HG02623 (cell line): ENCODE data around the gene MAP2K2.
A peak's percentile ranks its signal among the peaks of the same experiment; 100 is the strongest.
"Not testable (repeated sequence)": the region's sequence is repeated elsewhere in the genome, so short reads cannot be mapped to it uniquely, and the experiment has no call there.

Source experiments
- ATAC-seq: cut with Tn5 transposase; IDR thresholded peaks from one replicate; pipeline ENCODE4 v1.9.1; 2021; ENCODE audit warnings: moderate library complexity; ENCODE audit not compliant: unreplicated experiment

The MAP2K2 gene

GRCh38 chr19:4123615-4124568 lies at the start of gene MAP2K2:
MAP2K2 (minus strand) TSS chr19:4124122; CDS start chr19:4123875, 247 bp downstream.
- peak; percentile 81 for ATAC-seq

DNA sequence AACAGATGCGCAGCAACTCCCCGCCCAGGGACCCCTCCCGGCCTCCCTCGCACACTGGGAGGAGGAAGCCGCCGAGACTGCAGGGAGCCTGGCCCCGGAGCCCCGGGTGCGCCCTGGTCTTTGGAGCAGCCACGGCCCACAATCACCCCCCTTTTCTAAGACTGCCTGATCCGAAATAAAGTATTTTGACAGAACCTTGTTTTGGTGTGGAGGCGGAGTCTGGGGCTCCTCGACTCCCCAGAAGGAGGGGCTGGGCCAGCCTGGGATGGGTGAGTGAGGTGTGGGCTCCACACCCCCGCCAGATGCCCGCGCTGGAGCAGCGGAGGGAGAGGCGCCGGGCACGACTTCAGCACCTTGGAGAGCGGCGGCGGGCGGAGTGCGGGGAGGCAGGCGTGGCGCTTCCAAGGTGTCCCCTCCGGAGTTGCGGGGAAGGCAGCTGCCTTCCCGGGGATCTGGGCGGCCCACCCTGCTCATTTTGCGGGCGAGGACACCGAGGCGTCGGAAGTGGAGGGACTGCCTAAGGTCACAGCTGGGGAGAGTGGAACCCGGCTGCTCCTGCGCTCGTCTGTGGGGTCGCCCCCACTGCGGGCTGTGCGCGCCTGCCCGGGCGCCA lies 49.0 kb upstream of the MAP2K2 start:
- no peak for ATAC-seq

DNA sequence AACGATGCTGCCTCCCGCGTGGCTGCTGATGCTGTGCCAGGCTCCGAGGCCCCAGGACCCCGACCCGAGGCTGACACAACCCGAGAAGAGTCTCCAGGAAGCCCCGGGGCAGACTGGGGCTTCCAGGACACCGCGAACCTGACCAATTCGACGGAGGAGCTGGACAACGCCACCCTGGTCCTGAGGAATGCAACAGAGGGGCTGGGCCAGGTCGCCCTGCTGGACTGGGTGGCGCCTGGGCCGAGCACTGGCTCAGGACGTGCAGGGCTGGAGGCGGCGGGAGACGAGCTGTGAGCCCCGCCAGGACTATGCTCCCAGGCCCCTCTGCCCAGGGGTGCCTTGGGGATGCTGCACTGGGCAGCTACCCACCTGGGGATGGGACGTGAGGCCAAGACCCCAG lies 47.8 kb upstream of the MAP2K2 start:
- no peak for ATAC-seq

DNA sequence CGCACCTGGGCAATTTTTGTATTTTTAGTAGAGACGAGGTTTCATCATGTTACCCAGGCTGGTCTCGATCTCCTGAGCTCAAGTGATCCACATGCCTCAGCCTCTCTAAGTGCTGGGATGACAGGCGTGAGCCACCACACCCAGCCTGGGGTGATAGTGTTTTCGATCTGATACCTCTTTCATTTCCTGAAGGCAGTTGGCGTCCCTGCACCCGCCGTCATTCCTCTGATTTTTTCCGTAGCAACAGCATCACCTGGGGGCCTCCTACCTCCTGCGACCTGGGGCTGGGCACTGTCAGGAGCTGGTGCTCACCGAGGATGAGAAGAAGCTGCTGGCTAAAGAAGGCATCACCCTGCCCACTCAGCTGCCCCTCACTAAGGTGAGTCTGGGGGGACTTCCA lies 40.3 kb upstream of the MAP2K2 start:
- ATAC-seq, result no peak

DNA sequence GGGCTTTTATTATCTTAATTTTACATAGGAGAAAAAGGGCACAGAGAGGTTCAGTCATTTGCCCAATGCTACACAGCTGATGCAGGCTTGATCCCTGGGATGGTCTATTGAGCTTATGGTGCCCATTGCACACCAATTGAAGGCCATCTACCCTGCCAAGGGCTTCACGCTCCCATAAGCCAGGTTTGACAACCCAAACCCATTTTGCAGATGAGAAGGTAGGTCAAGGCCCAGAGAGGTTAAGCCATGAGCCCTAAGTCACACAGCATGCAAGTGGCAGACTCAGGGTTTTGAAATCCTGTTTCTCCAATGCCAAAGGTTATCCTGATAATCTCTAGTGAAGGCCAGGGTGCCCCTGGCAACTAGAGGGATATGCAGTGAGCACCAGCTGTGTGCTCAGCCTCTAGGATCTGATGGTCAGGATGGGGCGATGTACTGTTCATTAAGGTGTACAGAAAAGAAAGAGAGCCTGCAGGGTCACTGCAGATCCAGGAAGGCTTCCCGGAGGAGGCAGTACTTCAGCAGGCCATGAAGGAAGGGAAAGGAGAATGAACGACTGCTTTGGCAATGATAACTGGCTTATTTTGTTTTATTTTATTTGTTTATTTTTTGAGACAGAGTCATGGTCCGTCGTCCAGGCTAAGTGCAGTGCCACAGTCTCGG lies 37.6 kb upstream of the MAP2K2 start:
- ATAC-seq, result no peak

DNA sequence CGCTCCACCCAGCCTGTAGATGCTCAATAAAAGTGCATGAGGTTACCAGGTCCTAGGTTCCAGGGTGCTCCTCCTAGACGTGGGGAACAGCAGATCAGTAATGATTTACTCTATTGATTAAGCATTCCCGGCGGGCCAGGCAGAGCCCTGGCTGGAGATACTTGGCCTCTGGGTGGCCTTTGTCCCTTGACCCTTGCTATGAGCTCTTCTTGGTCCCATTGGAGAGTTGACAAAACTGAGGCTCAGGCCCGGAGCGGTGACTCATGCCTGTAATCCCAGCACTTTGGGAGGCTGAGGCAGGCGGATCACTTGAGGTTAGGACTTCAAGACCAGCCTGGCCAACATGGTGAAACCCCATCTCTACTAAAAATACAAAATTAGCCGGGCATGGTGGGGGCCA lies 34.0 kb upstream of the MAP2K2 start:
- not testable (repeated sequence) for ATAC-seq

- no peak for ATAC-seq
Measured at GRCh38 chr19:4157164-4157563, 33.2 kb upstream of the MAP2K2 start.

GRCh38 chr19:4154571-4155312 lies 30.8 kb upstream of the MAP2K2 start:
- ATAC-seq, result no peak

- no peak for ATAC-seq
Measured at GRCh38 chr19:4152241-4152998, 28.5 kb upstream of the MAP2K2 start.

DNA sequence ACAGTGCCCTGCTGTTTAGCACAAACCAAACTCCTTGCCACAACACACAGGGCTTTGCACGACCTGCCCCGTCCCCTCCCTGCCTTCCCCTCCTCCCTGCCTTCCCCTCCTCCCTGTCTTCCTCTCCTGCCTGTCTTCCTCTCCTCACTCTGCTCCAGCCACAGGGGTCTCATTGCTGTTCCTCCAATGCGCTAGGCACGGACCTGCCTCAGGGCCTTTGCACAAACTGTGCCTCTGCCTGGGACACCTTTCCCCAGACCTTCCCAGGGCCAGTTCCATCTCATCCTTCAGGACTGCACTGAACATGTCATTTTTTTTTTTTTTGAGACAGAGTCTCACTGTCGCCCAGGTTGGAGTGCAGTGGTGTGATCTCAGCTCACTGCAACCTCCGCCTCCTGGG lies 27.7 kb upstream of the MAP2K2 start:
- ATAC-seq, result no peak

GRCh38 chr19:4149518-4150288 lies 25.8 kb upstream of the MAP2K2 start:
- no peak for ATAC-seq

- no peak for ATAC-seq
Measured at GRCh38 chr19:4144666-4145249, 20.8 kb upstream of the MAP2K2 start.

GRCh38 chr19:4142916-4143315 lies 19.0 kb upstream of the MAP2K2 start:
- ATAC-seq, result not testable (repeated sequence)

DNA sequence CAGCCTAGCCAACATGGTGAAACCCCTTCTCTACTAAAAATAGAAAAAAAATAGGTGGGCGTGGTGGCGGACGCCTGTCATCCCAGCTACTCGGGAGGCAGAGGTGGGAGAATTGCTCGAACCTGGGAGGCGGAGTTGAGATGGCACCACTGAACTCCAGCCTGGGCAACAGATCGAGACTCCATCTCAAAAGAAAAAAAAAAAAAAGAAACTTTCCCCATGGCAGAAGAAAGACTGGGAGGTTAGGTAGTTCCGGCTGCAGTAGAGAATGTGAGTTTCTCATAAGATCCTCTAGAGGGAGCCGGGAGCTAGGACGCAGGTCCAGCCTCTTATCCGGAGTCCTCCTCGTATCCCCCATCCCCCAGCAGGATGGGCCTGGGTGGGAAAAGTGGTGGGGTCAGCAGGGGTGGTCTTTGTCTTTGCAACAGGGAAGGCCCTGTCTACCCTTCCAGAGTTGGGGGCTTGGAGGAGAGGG lies 16.4 kb upstream of the MAP2K2 start:
- no peak for ATAC-seq

- ATAC-seq, result no peak
Measured at GRCh38 chr19:4139614-4140236, 15.8 kb upstream of the MAP2K2 start.

DNA sequence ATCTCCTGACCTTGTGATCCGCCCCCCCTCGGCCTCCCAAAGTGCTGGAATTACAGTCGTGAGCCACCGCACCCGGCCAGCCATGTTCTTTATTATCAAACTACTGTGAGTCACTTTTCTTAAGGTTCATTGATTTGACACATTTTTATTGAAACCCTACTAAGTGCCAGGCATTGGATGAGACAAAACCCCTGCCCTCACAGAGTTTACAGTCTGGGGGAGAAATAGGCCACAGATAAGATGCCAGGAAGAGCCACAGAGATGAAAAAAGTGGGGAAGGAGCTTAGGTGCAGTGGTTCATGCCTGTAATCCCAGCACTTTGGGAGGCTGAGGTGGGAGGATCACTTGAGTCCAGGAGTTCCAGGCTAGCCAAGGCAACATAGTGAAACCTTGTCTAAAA lies 14.5 kb upstream of the MAP2K2 start:
- ATAC-seq, result no peak

DNA sequence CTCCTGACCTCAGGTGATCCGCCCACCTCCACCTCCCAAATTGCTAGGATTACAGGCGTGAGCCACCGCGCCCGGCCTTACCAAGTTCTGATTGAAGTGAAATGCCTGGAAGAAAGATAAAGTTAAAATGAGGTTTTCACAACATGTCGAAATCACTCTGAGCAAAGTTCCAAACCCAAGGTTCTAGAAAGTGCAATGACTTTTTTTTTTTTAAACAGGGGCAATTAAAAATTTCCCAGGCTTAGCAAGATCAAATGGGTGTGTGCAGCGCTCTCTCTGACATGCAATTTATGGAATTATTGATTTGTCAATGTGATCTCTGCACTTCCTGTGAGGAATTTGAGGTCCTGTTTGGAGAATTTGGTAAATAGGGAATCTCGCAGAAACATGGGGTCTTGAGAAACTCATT lies 12.8 kb upstream of the MAP2K2 start:
- no peak for ATAC-seq

DNA sequence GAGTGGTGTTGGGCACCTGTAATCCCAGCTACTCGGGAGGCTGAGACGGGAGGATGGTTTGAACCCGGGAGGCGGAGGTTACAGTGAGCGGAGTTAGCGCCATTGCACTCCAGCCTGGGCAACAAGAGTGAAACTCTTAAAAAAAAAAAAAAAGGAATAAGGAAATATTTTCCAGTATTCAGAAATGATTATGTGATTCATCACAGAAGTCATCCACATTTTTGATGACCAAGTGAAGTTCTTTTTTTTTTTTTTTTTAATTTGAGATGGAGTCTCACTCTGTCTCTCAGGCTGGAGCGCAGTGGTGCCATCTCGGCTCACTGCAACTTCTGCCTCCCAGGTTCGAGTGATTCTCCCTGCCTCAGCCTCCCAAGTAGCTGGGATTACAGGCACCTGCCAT lies 11.5 kb upstream of the MAP2K2 start:
- ATAC-seq, result not testable (repeated sequence)

- ATAC-seq, result no peak
Measured at GRCh38 chr19:4134351-4134750, 10.4 kb upstream of the MAP2K2 start.
